Breast epithelium (tissue), 3 donors: ENCODE results near the gene GRIK4.

ENCODE experiments used
- POLR2A ChIP-seq: fragments of 450-650 bp; IDR thresholded peaks from one replicate; pipeline ENCODE4 v1.6.1; 2016; ENCODE audit warnings: antibody characterized with exemption, mild to moderate bottlenecking, moderate library complexity
- POLR2AphosphoS5 ChIP-seq, 3 donors: sonication (generic); formaldehyde crosslinking; IDR thresholded peaks; one replicate each; pipeline ENCODE4 v1.6.1; 2017; ENCODE audit warnings: antibody characterized with exemption in 3 of 3
- TF ChIP-seq, protein P1 (sequence below), 3 donors: fragments of 450-650 bp; IDR thresholded peaks; one replicate each; pipeline ENCODE4 v1.5.1; 2016 to 2017; ENCODE audit warnings: antibody characterized with exemption in 3 of 3, mild to moderate bottlenecking in 3 of 3, moderate library complexity in 3 of 3

DNA sequence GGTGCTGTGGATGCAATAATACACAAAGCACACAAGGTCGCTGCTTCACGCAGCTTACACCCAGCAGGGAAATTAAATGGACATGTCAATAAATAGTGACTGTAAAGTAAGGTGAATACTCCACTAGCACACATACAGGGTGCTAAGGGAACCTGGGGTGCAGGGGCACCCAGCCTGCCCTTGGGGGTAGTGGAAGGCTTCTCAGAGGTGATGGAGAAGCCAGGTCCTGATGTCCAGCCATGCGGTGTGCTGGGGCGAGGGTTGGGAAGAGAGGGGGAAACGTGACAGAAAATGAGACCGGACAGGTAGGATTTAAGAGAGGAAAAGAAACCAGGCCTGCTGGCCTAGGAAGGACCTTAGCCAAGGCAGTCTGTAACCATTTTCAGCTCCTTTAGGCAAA is 200.5 kb downstream of the GRIK4 start:
- TF ChIP-seq POLR2AphosphoS5 (IDR thresholded peaks at IDR 0.05) (no peak), POLR2A (no peak)
- TF ChIP-seq, protein P1, sequence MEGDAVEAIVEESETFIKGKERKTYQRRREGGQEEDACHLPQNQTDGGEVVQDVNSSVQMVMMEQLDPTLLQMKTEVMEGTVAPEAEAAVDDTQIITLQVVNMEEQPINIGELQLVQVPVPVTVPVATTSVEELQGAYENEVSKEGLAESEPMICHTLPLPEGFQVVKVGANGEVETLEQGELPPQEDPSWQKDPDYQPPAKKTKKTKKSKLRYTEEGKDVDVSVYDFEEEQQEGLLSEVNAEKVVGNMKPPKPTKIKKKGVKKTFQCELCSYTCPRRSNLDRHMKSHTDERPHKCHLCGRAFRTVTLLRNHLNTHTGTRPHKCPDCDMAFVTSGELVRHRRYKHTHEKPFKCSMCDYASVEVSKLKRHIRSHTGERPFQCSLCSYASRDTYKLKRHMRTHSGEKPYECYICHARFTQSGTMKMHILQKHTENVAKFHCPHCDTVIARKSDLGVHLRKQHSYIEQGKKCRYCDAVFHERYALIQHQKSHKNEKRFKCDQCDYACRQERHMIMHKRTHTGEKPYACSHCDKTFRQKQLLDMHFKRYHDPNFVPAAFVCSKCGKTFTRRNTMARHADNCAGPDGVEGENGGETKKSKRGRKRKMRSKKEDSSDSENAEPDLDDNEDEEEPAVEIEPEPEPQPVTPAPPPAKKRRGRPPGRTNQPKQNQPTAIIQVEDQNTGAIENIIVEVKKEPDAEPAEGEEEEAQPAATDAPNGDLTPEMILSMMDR (IDR thresholded peaks at IDR 0.05): no peak
